Stimulated activated CD4-positive, alpha-beta T cell treated with anti-CD3 and anti-CD28 coated beads, Interleukin-4, amount 100 ng/mL, for 4 hours (primary cell): ENCODE data around the gene GABRB1.

ENCODE experiments used
- DNase-seq, 2 experiments: peaks; one replicate each; pipeline ENCODE4 v3.0.0-alpha.2; 2020

The GABRB1 gene

DNA sequence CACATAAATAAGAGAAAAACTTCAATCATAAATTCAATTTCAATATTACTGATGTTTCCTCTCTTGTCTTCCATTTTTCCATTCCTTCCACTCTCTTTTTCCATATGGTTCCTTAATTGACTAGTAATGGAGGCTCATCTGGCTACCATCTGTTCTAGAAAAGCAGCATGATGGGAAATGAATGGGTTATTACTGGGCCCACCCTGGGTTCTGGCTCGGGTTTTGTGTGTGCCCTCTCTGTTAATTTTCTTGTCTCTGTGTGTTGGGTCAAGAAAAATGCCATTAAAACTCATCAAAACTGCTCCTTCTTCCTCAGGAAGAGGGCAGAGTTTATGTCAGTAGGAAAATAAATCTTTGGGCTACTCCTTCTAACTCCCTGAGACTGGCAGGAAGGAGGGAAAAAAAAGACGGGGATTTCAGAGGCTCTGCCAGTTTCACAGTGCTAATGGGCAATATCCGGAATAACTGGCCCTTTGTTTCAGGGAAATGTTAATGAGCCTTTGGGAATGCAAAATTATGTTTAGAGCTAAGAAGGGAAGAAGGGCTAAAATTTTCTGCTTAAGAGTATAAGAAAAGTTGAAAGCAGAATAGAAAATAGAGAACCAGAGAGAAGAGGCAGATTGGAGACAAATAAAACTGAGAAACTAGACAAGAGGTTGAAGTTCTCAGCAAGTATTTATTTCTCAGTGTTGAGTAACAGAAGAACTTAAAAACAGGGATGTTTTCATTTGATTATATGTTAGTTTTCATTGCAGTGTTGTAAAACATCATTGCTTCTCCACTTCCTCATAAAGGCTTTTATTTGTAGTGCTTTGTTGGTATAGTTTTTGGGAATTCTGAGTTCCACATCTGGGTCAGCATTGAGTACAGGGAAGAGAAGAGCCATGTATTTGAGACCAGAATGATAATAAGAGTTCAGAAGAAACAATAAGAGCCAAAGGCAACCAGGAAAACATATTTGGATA lies 19.7 kb downstream of the GABRB1 start:
- DNase-seq: no peak

- no peak for DNase-seq
These were observed 22.1 kb downstream of the GABRB1 start for GRCh38 chr4:47053485-47053884.

DNA sequence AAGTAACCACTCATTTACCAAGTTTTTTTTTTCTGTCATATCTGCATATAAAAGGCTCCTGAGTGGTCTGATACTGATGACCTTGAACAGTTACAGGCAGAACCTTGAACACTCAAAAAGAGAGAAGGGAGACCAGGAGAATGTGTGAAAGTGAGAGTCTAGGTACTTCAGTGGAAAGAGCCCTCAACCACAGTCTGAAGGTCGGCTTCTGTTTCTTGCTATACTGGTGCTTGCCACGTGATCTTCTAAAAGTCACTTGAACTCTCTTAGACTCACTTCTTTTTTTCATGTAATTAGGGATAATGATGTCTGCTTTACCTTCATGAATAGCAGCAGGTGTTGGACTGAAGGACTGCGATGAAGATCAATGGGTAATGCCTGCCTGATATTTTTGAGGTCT lies 22.8 kb downstream of the GABRB1 start:
- no peak for DNase-seq

GRCh38 chr4:47057991-47058390 lies 26.6 kb downstream of the GABRB1 start:
- DNase-seq: no peak

GRCh38 chr4:47060561-47060960 lies 29.2 kb downstream of the GABRB1 start:
- no peak for DNase-seq

DNA sequence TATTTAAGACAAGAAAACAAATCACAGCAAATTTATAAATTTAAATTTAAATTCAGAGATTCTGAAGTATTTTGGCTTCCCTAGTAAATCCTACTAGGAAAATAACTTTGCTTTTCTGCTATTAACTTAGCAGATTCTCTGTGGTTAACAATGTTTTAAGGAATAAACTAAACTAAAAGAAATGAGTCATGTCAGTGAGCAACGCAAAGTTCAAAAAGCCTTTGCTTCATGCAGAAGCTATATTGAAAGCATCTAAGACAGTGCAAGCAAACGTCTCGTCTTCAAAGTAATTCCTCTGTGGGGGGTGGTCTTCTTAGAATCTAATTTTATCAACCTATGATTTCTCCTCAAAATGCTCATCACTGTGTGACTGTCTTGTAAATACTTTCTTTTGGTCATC lies 30.1 kb downstream of the GABRB1 start:
- no peak for DNase-seq

GRCh38 chr4:47065051-47065481 lies 33.7 kb downstream of the GABRB1 start:
- no peak for DNase-seq

- DNase-seq: no peak
These were observed 37.6 kb downstream of the GABRB1 start for GRCh38 chr4:47068986-47069385.

DNA sequence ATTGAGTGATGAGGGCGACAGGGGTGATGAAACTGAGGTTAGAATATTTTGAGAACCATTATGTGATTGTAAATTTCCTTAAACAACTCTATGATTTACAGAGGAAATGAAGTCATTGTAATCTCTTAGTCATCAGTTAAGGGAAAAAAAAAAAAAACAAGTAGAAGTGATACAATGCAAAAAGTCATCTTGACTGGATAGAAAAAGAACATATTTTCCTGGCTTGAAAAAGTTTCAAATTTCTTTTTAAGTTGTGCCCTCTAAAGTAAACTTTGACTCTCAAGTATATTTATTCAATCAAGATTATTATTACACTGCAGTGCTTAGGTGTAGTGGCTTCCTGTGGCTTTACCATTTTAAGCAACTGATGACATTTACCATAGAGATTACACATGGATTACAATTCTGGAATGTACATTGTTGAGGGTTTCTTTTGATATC lies 40.6 kb downstream of the GABRB1 start:
- no peak for DNase-seq

GRCh38 chr4:47073647-47074046 lies 42.3 kb downstream of the GABRB1 start:
- no peak for DNase-seq

DNA sequence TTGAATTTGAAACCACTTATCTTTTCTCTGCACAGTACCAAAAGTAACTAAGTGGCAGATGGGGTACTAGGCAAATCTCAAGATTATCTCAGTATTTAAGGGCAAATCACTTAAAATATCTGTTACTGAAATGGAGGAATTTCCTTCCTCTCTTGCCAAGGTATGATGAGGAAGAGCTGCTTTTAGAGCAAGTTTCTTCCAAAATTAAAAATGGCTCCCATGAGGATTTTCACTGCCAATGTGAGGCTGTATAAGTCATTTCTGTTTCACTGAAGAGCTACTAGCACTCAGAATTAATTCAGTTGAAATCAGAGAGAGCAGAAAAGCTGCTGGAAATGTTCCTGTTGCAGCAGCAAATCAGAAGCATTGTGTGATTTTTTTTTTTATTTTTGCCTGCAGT lies 43.4 kb downstream of the GABRB1 start:
- DNase-seq: no peak

DNA sequence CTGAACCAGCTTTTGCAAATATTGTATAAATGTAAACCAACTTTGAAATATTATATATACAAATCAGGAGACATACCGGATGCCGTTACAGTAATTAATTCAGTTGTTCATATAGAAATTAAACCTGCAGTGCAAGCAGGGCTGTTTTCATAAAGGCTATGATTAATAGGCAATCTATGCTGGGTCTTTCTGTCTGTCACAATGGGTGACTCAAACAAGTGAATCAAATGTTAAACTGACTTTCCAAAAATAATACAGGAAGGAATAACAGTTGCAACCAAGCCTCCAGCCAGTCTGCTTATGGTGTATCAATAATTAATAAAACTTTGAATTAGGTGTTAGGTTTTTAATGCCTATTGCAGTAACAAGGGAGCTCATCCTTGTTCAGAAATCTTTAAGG lies 43.9 kb downstream of the GABRB1 start:
- no peak for DNase-seq

GRCh38 chr4:47075919-47076318 lies 44.6 kb downstream of the GABRB1 start:
- DNase-seq: no peak

GRCh38 chr4:47084111-47084510 lies 52.7 kb downstream of the GABRB1 start:
- DNase-seq: no peak

DNA sequence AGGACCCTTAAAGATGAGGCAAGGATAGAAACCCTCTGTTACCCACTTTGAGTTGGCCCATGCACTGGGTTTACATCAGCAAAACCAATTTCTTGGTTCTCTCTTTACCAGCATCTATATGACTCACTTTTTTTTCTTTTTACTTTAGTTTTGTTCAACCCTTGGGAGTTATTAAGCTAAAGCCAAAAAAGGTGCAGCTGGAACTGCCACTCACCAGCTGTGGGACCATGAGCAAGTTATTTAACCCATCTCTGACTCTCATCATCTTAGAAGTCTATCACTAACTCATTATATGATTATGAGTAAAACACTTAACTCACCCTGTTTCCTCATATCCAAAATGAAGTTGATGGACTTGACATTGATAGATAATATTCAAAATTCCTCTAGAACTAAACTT lies 53.4 kb downstream of the GABRB1 start:
- DNase-seq: no peak

DNA sequence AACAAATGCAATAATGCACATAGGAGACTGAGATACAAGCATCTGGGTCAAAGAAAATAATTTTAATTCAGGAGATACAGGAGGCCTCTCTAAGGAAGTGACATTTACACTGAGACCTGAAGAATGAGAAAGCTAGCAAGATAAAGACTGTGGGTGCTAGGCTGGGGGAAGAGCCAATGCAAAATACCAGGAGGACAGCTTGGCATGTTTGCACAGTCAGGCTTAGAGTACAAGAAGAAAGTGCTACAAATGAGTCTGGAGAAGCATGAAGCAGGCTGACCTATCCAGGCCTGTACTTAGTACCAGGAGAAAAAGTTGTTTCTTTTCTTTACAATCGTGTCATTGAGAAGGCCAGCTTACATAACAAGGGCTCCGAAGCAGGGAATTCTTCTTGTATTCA lies 56.9 kb downstream of the GABRB1 start:
- DNase-seq: no peak

GRCh38 chr4:47095884-47096283 lies 64.5 kb downstream of the GABRB1 start:
- DNase-seq: no peak

DNA sequence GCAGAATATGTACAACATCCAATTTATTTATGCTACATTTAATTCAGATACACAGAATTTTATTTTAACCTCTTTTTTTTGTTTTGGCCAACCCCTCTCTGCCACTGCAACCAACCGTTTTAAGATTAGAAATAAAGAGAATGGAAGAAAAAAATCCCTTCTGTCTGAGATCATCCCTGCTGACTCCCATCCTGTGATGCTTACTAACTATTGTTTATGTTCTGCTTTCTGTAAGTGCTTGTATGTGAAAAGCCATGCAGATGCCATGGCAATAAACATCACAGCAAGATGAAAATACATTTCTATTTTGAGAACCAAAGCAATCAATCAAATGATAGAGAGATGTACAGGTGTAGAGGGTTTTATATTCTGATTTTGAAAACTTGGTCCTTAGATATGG lies 70.1 kb downstream of the GABRB1 start:
- no peak for DNase-seq

DNA sequence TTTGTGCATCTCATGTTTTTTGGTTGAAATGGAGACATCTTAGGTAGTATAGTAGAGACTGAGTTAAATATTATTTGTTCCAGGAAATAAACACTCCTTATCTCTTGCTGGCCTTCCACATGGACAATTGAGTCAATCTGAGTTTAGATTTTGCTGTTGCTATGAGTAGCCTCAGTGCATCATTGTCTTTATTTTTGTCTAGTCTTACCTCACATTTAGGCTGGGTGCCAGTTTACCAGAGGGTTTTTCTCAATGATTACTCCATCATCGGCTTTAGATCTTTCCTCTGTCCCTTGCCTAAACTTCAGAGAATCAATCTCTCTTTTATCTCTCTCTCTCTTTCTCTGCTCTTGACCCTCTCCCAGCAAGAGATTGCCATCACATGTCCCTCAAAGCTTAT lies 73.6 kb downstream of the GABRB1 start:
- no peak for DNase-seq

DNA sequence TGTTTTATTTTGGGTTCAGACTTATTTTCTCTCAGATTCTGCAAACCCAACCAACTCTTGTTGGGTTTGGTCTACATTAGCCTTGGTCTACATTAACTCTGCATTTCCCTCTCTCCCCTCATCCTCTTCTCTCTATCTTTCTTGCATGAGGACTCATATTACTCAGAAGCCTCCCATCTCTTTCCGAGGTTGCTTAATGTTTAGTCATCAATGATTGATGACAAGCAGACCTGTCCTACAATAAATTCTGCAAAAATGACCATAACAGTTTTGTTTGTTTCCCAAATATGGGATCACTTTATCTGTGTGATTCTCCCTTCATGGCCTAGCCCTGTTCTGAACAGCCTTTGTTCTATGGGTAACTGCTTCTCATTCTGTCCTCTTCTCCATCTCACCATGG lies 75.2 kb downstream of the GABRB1 start:
- DNase-seq: no peak

- DNase-seq: no peak
These were observed 78.0 kb downstream of the GABRB1 start for GRCh38 chr4:47109379-47109778.

- no peak for DNase-seq
These were observed 79.3 kb downstream of the GABRB1 start for GRCh38 chr4:47110546-47111132.

- DNase-seq: no peak
These were observed 87.0 kb downstream of the GABRB1 start for GRCh38 chr4:47118192-47118929.

DNA sequence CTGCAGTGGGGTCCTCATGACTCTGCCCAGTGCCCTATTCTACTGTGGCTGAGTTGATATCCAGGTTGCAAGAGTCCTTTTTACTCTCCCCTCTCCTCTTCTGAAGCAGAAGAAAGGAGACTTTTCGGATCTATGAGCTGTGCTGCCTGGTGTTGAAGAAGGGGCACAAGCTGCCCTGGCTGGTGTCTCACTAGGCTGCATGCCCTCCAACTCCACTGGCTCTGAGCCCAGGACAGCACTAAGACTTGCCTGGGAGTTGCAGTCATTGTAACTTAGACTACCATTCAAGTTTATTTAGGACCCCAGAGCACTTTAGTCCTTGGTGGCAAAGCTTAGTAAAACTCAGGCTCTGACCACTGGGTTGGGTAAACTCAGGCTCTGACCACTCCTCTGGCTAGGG lies 89.4 kb downstream of the GABRB1 start:
- DNase-seq: no peak
